Measurements from ENCODE around the gene CAMTA1.

GRCh38 chr1:7262611-7263010, 477.4 kb downstream of the CAMTA1 start:
- TF ChIP-seq TEAD4 (IDR thresholded peaks at IDR 0.05; ENCODE audit: low read length) (no peak), TEAD4 (CRISPR knock-in tag; IDR thresholded peaks at IDR 0.05; ENCODE audit: borderline replicate concordance) (no peak), MXI1 (IDR thresholded peaks at IDR 0.05; ENCODE audit: low read depth, low read length) (no peak)
